HEK293 (cell line): ENCODE measurements around the gene MED25.
A peak's percentile ranks its signal among the peaks of the same experiment; 100 is the strongest.

ENCODE experiments used
- CTCF ChIA-PET: fragments of 350-600 bp; formaldehyde crosslinking; extraction: SDS; loops from one replicate; lab custom pipeline; 2021; ENCODE audit warnings: antibody characterized with exemption; lab: Yijun Ruan, JAX
- POLR2A ChIA-PET: fragments of 300-600 bp; formaldehyde crosslinking; extraction: SDS; loops from one replicate; lab custom pipeline; 2020; ENCODE audit warnings: antibody characterized with exemption, inconsistent platforms; lab: Yijun Ruan, JAX
- H3K27ac ChIP-seq: fragments of 200-500 bp; sonication (Bioruptor generic); 2 replicates; pipeline ENCODE4 v1.5.1; 2014; ENCODE audit warnings: low read depth, low read length, control low read depth, inconsistent platforms; ENCODE audit errors: extremely low read depth
- H3K36me3 ChIP-seq, 2 experiments: fragments of 200-500 bp in 1 of 2; sonication (Bioruptor generic) in 1 of 2; 1 replicate in 1 of 2; 2 replicates in 1 of 2; pipeline ENCODE4 v1.5.1; 2014 to 2017; ENCODE audit warnings: inconsistent platforms in 2 of 2, low read length in 2 of 2; ENCODE audit not compliant: control insufficient read depth in 2 of 2, insufficient read depth in 1 of 2
- H3K4me1 ChIP-seq: fragments of 200-500 bp; sonication (Bioruptor generic); 2 replicates; pipeline ENCODE4 v1.5.1; 2014; ENCODE audit warnings: mild to moderate bottlenecking, low read length, inconsistent platforms; ENCODE audit not compliant: control insufficient read depth, insufficient read depth
- H3K4me3 ChIP-seq: 2 replicates; pipeline ENCODE4 v1.5.1; 2011; ENCODE audit warnings: low read depth, mild to moderate bottlenecking, control low read depth, low read length, moderate library complexity
- H3K9me3 ChIP-seq: fragments of 200-500 bp; sonication (Bioruptor generic); 2 replicates; pipeline ENCODE4 v1.5.1; 2014; ENCODE audit warnings: low read depth, low read length, inconsistent platforms; ENCODE audit not compliant: control insufficient read depth, insufficient read depth
- BCL11B ChIP-seq: fragments of 450-650 bp; formaldehyde crosslinking; IDR thresholded peaks from 2 replicates; pipeline ENCODE4 v1.5.1; 2016; ENCODE audit warnings: low read depth, missing biosample characterization, missing genetic modification characterization
- GLI4 ChIP-seq: fragments of 450-650 bp; formaldehyde crosslinking; IDR thresholded peaks from 2 replicates; pipeline ENCODE4 v1.5.1; 2016; ENCODE audit warnings: missing biosample characterization, missing genetic modification characterization
- GLIS2 ChIP-seq: fragments of 450-650 bp; formaldehyde crosslinking; IDR thresholded peaks from 2 replicates; pipeline ENCODE4 v1.5.1; 2016; ENCODE audit warnings: missing biosample characterization, missing genetic modification characterization
- KLF1 ChIP-seq: fragments of 450-650 bp; formaldehyde crosslinking; IDR thresholded peaks from 2 replicates; pipeline ENCODE4 v1.5.1; 2016; ENCODE audit warnings: missing biosample characterization, missing genetic modification characterization
- KLF7 ChIP-seq: fragments of 450-650 bp; formaldehyde crosslinking; IDR thresholded peaks from 2 replicates; pipeline ENCODE4 v1.5.1; 2016; ENCODE audit warnings: missing biosample characterization, missing genetic modification characterization, borderline replicate concordance
- KLF8 ChIP-seq: fragments of 450-650 bp; formaldehyde crosslinking; IDR thresholded peaks from 2 replicates; pipeline ENCODE4 v1.5.1; 2016; ENCODE audit warnings: missing biosample characterization, missing genetic modification characterization
- PRDM1 ChIP-seq: fragments of 450-650 bp; formaldehyde crosslinking; IDR thresholded peaks from 2 replicates; pipeline ENCODE4; 2016; ENCODE audit warnings: missing biosample characterization, missing genetic modification characterization
- SP2 ChIP-seq: fragments of 450-650 bp; formaldehyde crosslinking; IDR thresholded peaks from 2 replicates; pipeline ENCODE4 v1.5.1; 2016; ENCODE audit warnings: missing biosample characterization, missing genetic modification characterization
- YY2 ChIP-seq: fragments of 450-650 bp; formaldehyde crosslinking; IDR thresholded peaks from 2 replicates; pipeline ENCODE4 v1.5.1; 2016; ENCODE audit warnings: missing biosample characterization, missing genetic modification characterization
- ZBTB17 ChIP-seq: fragments of 450-650 bp; formaldehyde crosslinking; IDR thresholded peaks from 2 replicates; pipeline ENCODE4 v1.5.1; 2016; ENCODE audit warnings: missing biosample characterization, missing genetic modification characterization
- ZBTB8A ChIP-seq: fragments of 450-650 bp; formaldehyde crosslinking; IDR thresholded peaks from 2 replicates; pipeline ENCODE4 v1.5.1; 2016; ENCODE audit warnings: missing biosample characterization, missing genetic modification characterization
- ZNF133 ChIP-seq: fragments of 450-650 bp; formaldehyde crosslinking; IDR thresholded peaks from 2 replicates; pipeline ENCODE4 v1.5.1; 2016; ENCODE audit warnings: missing biosample characterization, missing genetic modification characterization
- ZNF19 ChIP-seq: fragments of 450-650 bp; formaldehyde crosslinking; IDR thresholded peaks from 2 replicates; pipeline ENCODE4; 2016; ENCODE audit warnings: missing biosample characterization, missing genetic modification characterization, low read depth
- ZNF239 ChIP-seq: fragments of 450-650 bp; formaldehyde crosslinking; IDR thresholded peaks from 2 replicates; pipeline ENCODE4 v1.5.1; 2016; ENCODE audit warnings: missing biosample characterization, missing genetic modification characterization
- ZNF488 ChIP-seq: fragments of 450-650 bp; formaldehyde crosslinking; IDR thresholded peaks from 2 replicates; pipeline ENCODE4 v1.5.1; 2016; ENCODE audit warnings: missing biosample characterization, missing genetic modification characterization
- ZNF561 ChIP-seq: fragments of 450-650 bp; IDR thresholded peaks from 2 replicates; pipeline ENCODE4 v1.5.1; 2018; ENCODE audit warnings: missing biosample characterization, missing genetic modification characterization, borderline replicate concordance
- ZNF585B ChIP-seq: fragments of 450-650 bp; formaldehyde crosslinking; IDR thresholded peaks from 2 replicates; pipeline ENCODE4 v1.5.1; 2016; ENCODE audit warnings: missing biosample characterization, missing genetic modification characterization
- ZNF600 ChIP-seq: fragments of 450-650 bp; formaldehyde crosslinking; IDR thresholded peaks from 2 replicates; pipeline ENCODE4 v1.5.1; 2016; ENCODE audit warnings: missing biosample characterization, missing genetic modification characterization
- ZNF660 ChIP-seq: fragments of 450-650 bp; IDR thresholded peaks from 2 replicates; pipeline ENCODE4 v1.5.1; 2018; ENCODE audit warnings: missing biosample characterization, mild to moderate bottlenecking, missing genetic modification characterization
- ZNF692 ChIP-seq: fragments of 450-650 bp; formaldehyde crosslinking; IDR thresholded peaks from 2 replicates; pipeline ENCODE4 v1.5.1; 2016; ENCODE audit warnings: missing biosample characterization, missing genetic modification characterization
- ZNF837 ChIP-seq: fragments of 450-650 bp; formaldehyde crosslinking; IDR thresholded peaks from 2 replicates; pipeline ENCODE4 v1.5.1; 2016; ENCODE audit warnings: missing biosample characterization, missing genetic modification characterization
- ZSCAN30 ChIP-seq: fragments of 450-650 bp; IDR thresholded peaks from 2 replicates; pipeline ENCODE4 v1.5.1; 2018; ENCODE audit warnings: missing biosample characterization, mild to moderate bottlenecking, missing genetic modification characterization, moderate library complexity
- TF ChIP-seq, protein P1 (sequence below): fragments of 450-650 bp; formaldehyde crosslinking; IDR thresholded peaks from 2 replicates; pipeline ENCODE4 v1.5.1; 2016; ENCODE audit warnings: missing biosample characterization, missing genetic modification characterization
- TF ChIP-seq, protein P2 (sequence below): fragments of 450-650 bp; formaldehyde crosslinking; IDR thresholded peaks from 2 replicates; pipeline ENCODE4 v1.5.1; 2016; ENCODE audit warnings: missing biosample characterization, missing genetic modification characterization
- TF ChIP-seq, protein P3 (sequence below): fragments of 450-650 bp; formaldehyde crosslinking; IDR thresholded peaks from 2 replicates; pipeline ENCODE4 v1.5.1; 2017; ENCODE audit warnings: missing biosample characterization, missing genetic modification characterization

The MED25 gene

DNA sequence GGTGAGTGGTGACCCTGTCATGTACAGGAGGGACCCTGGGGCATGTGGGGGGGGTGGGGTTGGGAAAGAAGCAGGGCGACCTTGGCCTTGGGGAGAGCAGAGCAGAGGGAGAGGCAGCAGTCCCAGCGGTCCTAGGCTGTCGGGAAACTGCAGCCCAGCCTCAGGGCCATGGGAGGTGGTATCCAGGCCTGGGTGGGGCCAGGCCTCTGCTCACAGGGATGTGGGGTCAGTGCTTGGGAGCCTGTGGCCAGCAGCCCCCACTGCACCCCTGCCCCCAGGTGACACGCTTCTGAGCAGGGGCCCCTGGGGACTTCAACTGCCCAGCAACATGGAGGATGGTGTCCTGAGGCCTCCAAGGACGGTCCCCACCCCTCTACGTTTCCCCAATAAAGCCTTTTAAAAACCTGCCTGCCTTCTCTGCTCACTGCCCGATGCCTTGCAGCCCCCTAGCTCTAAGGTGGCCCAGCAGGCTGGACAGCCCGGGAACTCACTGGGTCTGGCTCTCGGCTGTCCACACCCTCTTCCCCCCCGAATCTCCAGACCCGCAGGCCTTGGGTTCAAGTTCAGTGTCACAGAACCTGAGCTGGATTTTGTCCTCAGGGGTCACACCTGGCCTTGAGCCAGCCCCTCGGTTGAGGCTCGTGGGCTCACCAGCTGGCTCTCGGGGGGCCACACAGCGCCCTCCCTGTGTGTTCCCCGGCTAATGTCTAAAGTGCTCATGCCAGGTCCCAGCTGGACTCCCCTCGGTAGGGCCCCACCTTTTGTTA lies 42.4 kb downstream of the MED25 start:
- ChIA-PET POLR2A (interaction anchor here (1.1 to 8.2 kb wide), 5 partner anchors 8 to 20 kb away, joined by 3 to 128 read pairs (median 5); partner anchors contain the start of genes AKT1S1, PTOV1 and TBC1D17), CTCF (no interaction called here)
- TF ChIP-seq, protein P1, sequence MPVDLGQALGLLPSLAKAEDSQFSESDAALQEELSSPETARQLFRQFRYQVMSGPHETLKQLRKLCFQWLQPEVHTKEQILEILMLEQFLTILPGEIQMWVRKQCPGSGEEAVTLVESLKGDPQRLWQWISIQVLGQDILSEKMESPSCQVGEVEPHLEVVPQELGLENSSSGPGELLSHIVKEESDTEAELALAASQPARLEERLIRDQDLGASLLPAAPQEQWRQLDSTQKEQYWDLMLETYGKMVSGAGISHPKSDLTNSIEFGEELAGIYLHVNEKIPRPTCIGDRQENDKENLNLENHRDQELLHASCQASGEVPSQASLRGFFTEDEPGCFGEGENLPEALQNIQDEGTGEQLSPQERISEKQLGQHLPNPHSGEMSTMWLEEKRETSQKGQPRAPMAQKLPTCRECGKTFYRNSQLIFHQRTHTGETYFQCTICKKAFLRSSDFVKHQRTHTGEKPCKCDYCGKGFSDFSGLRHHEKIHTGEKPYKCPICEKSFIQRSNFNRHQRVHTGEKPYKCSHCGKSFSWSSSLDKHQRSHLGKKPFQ, result no peak
- TF ChIP-seq GLI4 (tag by site-specific recombination) (no peak), ZNF239 (tag by site-specific recombination) (no peak), GLIS2 (tag by site-specific recombination) (0 out of 2 replicates have a peak, but pooled peaks have one; percentile 28), BCL11B (peak; percentile 35; the same call in 1 of the 2 replicates), ZNF585B (tag by site-specific recombination) (no peak), ZSCAN30 (tag by site-specific recombination) (0 out of 2 replicates have a peak, but pooled peaks have one; percentile 8), ZNF19 (tag by site-specific recombination) (no peak), PRDM1 (no peak), ZNF133 (tag by site-specific recombination) (no peak), ZBTB8A (tag by site-specific recombination) (no peak)
- TF ChIP-seq, protein P2, sequence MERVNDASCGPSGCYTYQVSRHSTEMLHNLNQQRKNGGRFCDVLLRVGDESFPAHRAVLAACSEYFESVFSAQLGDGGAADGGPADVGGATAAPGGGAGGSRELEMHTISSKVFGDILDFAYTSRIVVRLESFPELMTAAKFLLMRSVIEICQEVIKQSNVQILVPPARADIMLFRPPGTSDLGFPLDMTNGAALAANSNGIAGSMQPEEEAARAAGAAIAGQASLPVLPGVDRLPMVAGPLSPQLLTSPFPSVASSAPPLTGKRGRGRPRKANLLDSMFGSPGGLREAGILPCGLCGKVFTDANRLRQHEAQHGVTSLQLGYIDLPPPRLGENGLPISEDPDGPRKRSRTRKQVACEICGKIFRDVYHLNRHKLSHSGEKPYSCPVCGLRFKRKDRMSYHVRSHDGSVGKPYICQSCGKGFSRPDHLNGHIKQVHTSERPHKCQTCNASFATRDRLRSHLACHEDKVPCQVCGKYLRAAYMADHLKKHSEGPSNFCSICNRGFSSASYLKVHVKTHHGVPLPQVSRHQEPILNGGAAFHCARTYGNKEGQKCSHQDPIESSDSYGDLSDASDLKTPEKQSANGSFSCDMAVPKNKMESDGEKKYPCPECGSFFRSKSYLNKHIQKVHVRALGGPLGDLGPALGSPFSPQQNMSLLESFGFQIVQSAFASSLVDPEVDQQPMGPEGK, result peak; percentile 42; the same call in 1 of the 2 replicates
- TF ChIP-seq, protein P3, sequence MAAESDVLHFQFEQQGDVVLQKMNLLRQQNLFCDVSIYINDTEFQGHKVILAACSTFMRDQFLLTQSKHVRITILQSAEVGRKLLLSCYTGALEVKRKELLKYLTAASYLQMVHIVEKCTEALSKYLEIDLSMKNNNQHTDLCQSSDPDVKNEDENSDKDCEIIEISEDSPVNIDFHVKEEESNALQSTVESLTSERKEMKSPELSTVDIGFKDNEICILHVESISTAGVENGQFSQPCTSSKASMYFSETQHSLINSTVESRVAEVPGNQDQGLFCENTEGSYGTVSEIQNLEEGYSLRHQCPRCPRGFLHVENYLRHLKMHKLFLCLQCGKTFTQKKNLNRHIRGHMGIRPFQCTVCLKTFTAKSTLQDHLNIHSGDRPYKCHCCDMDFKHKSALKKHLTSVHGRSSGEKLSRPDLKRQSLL (tag by site-specific recombination), result no peak
- Histone ChIP-seq H3K36me3 (peaks cover 21 to 90% of the 10 kb centered on the region in 2 experiments), H3K4me3 (no peak overlapping the region), H3K27ac (peak overlapping the region; percentile 66), H3K9me3 (no peaks in the 10 kb centered on the region), H3K4me1 (peaks cover 10% of the 10 kb centered on the region; the same call in 1 of the 2 replicates)

GRCh38 chr19:49861107-49861506 lies 43.0 kb downstream of the MED25 start:
- H3K36me3 ChIP-seq, result peaks cover 21 to 85% of the 10 kb centered on the region in 2 experiments
- CTCF ChIA-PET, result no interaction called here
- H3K4me3 ChIP-seq, result no peak overlapping the region
- peak overlapping the region; percentile 66 for H3K27ac ChIP-seq
- TF ChIP-seq SP2 (tag by site-specific recombination) (peak; percentile 50), ZNF600 (tag by site-specific recombination) (peak; percentile 78), ZNF561 (tag by site-specific recombination) (no peak), KLF7 (tag by site-specific recombination) (0 out of 2 replicates have a peak, but pooled peaks have one; percentile 45), ZNF660 (tag by site-specific recombination) (no peak), ZNF692 (tag by site-specific recombination) (0 out of 2 replicates have a peak, but pooled peaks have one; percentile 16), ZBTB17 (peak; percentile 55; the same call in 1 of the 2 replicates), KLF1 (tag by site-specific recombination) (peak; percentile 76), KLF8 (peak; percentile 27; the same call in 1 of the 2 replicates), YY2 (tag by site-specific recombination) (peak; percentile 35; the same call in 1 of the 2 replicates), ZNF488 (tag by site-specific recombination) (no peak), ZNF837 (tag by site-specific recombination) (no peak), BCL11B (0 out of 2 replicates have a peak, but pooled peaks have one; percentile 2)
- TF ChIP-seq, protein P2, result peak; percentile 37; the same call in 1 of the 2 replicates
- POLR2A ChIA-PET, result interaction anchor here (0.6 to 8.2 kb wide), 6 partner anchors 8 to 137 kb away, joined by 3 to 128 read pairs (median 4); partner anchors contain the start of genes AKT1S1, PTOV1 and TBC1D17
- no peaks in the 10 kb centered on the region for H3K9me3 ChIP-seq
- peaks cover 16% of the 10 kb centered on the region for H3K4me1 ChIP-seq
